ENCODE results near the gene BIRC3.

Gene BIRC3

GRCh38 chr11:102325088-102325487, 7.8 kb downstream of the BIRC3 start:
- H3K9ac ChIP-seq: no peak overlapping the region
- H3K27me3 ChIP-seq (ENCODE audit: insufficient read depth, low read depth): no peaks in the 10 kb centered on the region
- H2AFZ ChIP-seq (ENCODE audit: low read depth): no peak overlapping the region
- no peak overlapping the region for H3K4me3 ChIP-seq (IDR thresholded peaks at IDR 0.05; ENCODE audit: insufficient read depth, low read depth, low read length)
- no peak for TF ChIP-seq CTCF (conservative IDR thresholded peaks at IDR 0.05; ENCODE audit: low read depth, low read length)
- peaks cover 46% of the 10 kb centered on the region for H3K79me2 ChIP-seq (ENCODE audit: insufficient read depth, low read depth)
- H3K27ac ChIP-seq: no peak overlapping the region
- peaks cover 41% of the 10 kb centered on the region for H3K4me1 ChIP-seq (ENCODE audit: low read depth, poor library complexity, severe bottlenecking)
- H3K4me2 ChIP-seq: no peak overlapping the region
- no peaks in the 10 kb centered on the region for H4K20me1 ChIP-seq (ENCODE audit: insufficient read depth)
- H3K36me3 ChIP-seq (ENCODE audit: insufficient read depth): peaks cover 5% of the 10 kb centered on the region; the same call in 1 of the 2 replicates

GRCh38 chr11:102328748-102329147, 11.5 kb downstream of the BIRC3 start:
- H3K4me3 ChIP-seq (IDR thresholded peaks at IDR 0.05; ENCODE audit: insufficient read depth, low read depth, low read length): no peak overlapping the region
- H3K27ac ChIP-seq: no peak overlapping the region
- no peaks in the 10 kb centered on the region for H4K20me1 ChIP-seq (ENCODE audit: insufficient read depth)
- peaks cover 9% of the 10 kb centered on the region; the same call in 1 of the 2 replicates for H3K36me3 ChIP-seq (ENCODE audit: insufficient read depth)
- peaks cover 6% of the 10 kb centered on the region for H3K4me1 ChIP-seq (ENCODE audit: low read depth, poor library complexity, severe bottlenecking)
- H3K27me3 ChIP-seq (ENCODE audit: insufficient read depth, low read depth): no peaks in the 10 kb centered on the region
- no peak overlapping the region for H3K9ac ChIP-seq
- no peak overlapping the region for H2AFZ ChIP-seq (ENCODE audit: low read depth)
- no peak overlapping the region for H3K4me2 ChIP-seq
- no peak for TF ChIP-seq CTCF (conservative IDR thresholded peaks at IDR 0.05; ENCODE audit: low read depth, low read length)
- H3K79me2 ChIP-seq (ENCODE audit: insufficient read depth, low read depth): peaks cover 12% of the 10 kb centered on the region; the same call in 1 of the 2 replicates

GRCh38 chr11:102330231-102330630, 12.9 kb downstream of the BIRC3 start:
- Histone ChIP-seq H3K27me3 (ENCODE audit: insufficient read depth, low read depth) (no peaks in the 10 kb centered on the region), H3K4me3 (IDR thresholded peaks at IDR 0.05; ENCODE audit: insufficient read depth, low read depth, low read length) (no peak overlapping the region), H3K4me2 (no peak overlapping the region), H3K27ac (no peak overlapping the region), H4K20me1 (ENCODE audit: insufficient read depth) (no peaks in the 10 kb centered on the region), H3K79me2 (ENCODE audit: insufficient read depth, low read depth) (no peaks in the 10 kb centered on the region), H3K4me1 (ENCODE audit: low read depth, poor library complexity, severe bottlenecking) (no peaks in the 10 kb centered on the region), H3K36me3 (ENCODE audit: insufficient read depth) (peaks cover 9% of the 10 kb centered on the region; the same call in 1 of the 2 replicates), H3K9ac (no peak overlapping the region), H2AFZ (ENCODE audit: low read depth) (no peak overlapping the region)
- no peak for TF ChIP-seq CTCF (conservative IDR thresholded peaks at IDR 0.05; ENCODE audit: low read depth, low read length)

- H3K4me2 ChIP-seq: no peak overlapping the region
- no peaks in the 10 kb centered on the region for H3K27me3 ChIP-seq (ENCODE audit: insufficient read depth, low read depth)
- no peak for TF ChIP-seq CTCF (conservative IDR thresholded peaks at IDR 0.05; ENCODE audit: low read depth, low read length)
- H3K4me1 ChIP-seq (ENCODE audit: low read depth, poor library complexity, severe bottlenecking): no peaks in the 10 kb centered on the region
- H2AFZ ChIP-seq (ENCODE audit: low read depth): no peak overlapping the region
- H3K36me3 ChIP-seq (ENCODE audit: insufficient read depth): peaks cover 9% of the 10 kb centered on the region; the same call in 1 of the 2 replicates
- no peak overlapping the region for H3K27ac ChIP-seq
- no peaks in the 10 kb centered on the region for H4K20me1 ChIP-seq (ENCODE audit: insufficient read depth)
- H3K79me2 ChIP-seq (ENCODE audit: insufficient read depth, low read depth): no peaks in the 10 kb centered on the region
- H3K9ac ChIP-seq: no peak overlapping the region
- no peak overlapping the region for H3K4me3 ChIP-seq (IDR thresholded peaks at IDR 0.05; ENCODE audit: insufficient read depth, low read depth, low read length)
These were observed 14.1 kb downstream of the BIRC3 start for GRCh38 chr11:102331341-102331740.

All from KMS-11 (cell line).